ENCODE measurements around the gene SNRK.

SNRK gene

DNA sequence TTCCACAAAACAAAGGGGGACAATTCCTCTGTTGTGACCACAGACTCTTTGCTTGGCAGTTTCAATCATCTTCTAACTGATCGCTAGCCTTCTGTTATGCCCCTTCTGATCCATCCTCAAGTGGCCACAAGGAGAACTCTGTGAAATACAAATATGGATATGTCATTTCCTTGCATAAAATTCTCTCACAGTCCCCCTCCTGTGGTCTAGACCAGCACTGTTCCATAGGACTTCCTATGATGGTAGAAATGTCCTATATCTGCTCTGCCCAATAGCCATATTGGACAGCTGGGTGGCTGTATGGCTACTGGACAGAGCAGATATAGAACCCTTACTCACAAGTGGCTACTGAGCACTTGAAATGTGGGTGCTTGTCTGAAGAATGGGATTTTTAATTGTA lies 25.9 kb upstream of the SNRK start (continued):
- TF ChIP-seq ZNF548 (tag by site-specific recombination; IDR thresholded peaks at IDR 0.05) = no peak
- TF ChIP-seq ZNF324 (tag by site-specific recombination; IDR thresholded peaks at IDR 0.05) = no peak
- TF ChIP-seq, protein P1, sequence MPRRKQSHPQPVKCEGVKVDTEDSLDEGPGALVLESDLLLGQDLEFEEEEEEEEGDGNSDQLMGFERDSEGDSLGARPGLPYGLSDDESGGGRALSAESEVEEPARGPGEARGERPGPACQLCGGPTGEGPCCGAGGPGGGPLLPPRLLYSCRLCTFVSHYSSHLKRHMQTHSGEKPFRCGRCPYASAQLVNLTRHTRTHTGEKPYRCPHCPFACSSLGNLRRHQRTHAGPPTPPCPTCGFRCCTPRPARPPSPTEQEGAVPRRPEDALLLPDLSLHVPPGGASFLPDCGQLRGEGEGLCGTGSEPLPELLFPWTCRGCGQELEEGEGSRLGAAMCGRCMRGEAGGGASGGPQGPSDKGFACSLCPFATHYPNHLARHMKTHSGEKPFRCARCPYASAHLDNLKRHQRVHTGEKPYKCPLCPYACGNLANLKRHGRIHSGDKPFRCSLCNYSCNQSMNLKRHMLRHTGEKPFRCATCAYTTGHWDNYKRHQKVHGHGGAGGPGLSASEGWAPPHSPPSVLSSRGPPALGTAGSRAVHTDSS (tag by site-specific recombination; IDR thresholded peaks at IDR 0.05) = no peak
- no peak for TF ChIP-seq ZNF416 (tag by site-specific recombination; IDR thresholded peaks at IDR 0.05)
- TF ChIP-seq ZNF239 (tag by site-specific recombination; IDR thresholded peaks at IDR 0.05) = no peak
- TF ChIP-seq KLF16 (tag by site-specific recombination; IDR thresholded peaks at IDR 0.05) = no peak
- TF ChIP-seq ZFP69B (tag by site-specific recombination; IDR thresholded peaks at IDR 0.05) = no peak
- no peak for TF ChIP-seq ZNF112 (tag by site-specific recombination; IDR thresholded peaks at IDR 0.05)

DNA sequence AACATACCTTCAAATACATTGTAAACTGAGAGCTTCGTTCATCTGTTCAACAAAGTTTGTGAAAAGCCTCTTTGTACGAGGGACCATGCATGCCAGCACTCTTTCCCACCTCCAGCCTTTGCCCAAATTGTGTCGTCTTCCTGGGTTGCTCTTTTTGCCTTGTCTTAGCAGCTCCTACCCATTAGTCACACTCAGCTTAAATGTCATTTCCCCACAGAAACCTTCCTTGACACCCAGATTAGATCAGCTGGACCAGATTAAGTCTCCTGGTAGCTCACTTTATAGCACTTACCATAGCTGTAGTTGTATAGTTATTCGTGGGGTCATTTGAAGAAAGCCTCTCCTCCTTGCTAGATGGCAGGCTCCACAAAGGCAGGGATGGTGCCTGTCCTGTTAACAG lies 24.1 kb upstream of the SNRK start:
- H3K4me1 ChIP-seq (ENCODE audit: control insufficient read depth, insufficient read depth, low read length) = no peaks in the 10 kb centered on the region
- no peaks in the 10 kb centered on the region for H3K36me3 ChIP-seq (ENCODE audit: control insufficient read depth in 2 of 2, insufficient read depth in 1 of 2, low read length in 2 of 2)
- H3K9me3 ChIP-seq (ENCODE audit: control insufficient read depth, insufficient read depth, low read depth, low read length) = no peaks in the 10 kb centered on the region
- CTCF ChIA-PET = no interaction called here
- H3K4me3 ChIP-seq (ENCODE audit: low read depth, low read length) = no peak overlapping the region
- H3K27ac ChIP-seq (ENCODE audit: extremely low read depth, low read depth, low read length) = no peak overlapping the region
- TF ChIP-seq PRDM1 (tag by site-specific recombination; IDR thresholded peaks at IDR 0.05) (no peak), ZNF560 (tag by site-specific recombination; IDR thresholded peaks at IDR 0.05; ENCODE audit: borderline replicate concordance) (no peak)
- POLR2A ChIA-PET = no interaction called here

DNA sequence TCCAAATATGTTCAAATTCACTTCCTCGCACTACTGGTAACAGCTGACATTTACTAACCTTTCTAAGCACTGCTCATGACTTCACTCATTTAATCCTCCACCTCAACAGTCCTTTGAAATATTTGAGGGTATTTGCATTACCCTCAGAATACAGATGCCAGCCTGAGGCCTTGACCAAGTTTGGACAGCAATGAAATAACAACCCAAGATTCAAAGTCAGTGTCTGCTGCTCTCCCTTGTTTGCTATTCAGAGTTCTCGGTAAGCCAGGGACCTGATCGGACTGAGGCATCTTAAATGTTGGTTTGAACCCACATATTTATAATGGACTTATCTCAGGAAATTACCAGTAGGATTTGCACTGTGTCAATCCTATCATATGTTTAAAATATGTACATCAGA lies 19.9 kb upstream of the SNRK start:
- Histone ChIP-seq H3K4me1 (ENCODE audit: control insufficient read depth, insufficient read depth, low read length) (no peaks in the 10 kb centered on the region), H3K9me3 (ENCODE audit: control insufficient read depth, insufficient read depth, low read depth, low read length) (no peaks in the 10 kb centered on the region), H3K36me3 (ENCODE audit: control insufficient read depth in 2 of 2, insufficient read depth in 1 of 2, low read length in 2 of 2) (no peaks in the 10 kb centered on the region), H3K27ac (ENCODE audit: extremely low read depth, low read depth, low read length) (no peak overlapping the region), H3K4me3 (ENCODE audit: low read depth, low read length) (no peak overlapping the region)
- CTCF ChIA-PET = interaction anchor here (0.9 kb wide), 1 partner anchor 306 kb away, joined by 3 read pairs; no protein-coding TSS in a partner anchor
- POLR2A ChIA-PET = no interaction called here
- TF ChIP-seq ZFP37 (tag by site-specific recombination; IDR thresholded peaks at IDR 0.05) = no peak
- no peak for TF ChIP-seq TCF7L2 (IDR thresholded peaks at IDR 0.05; ENCODE audit: borderline replicate concordance, low read depth, low read length)
- no peak for TF ChIP-seq ZNF521 (tag by site-specific recombination; IDR thresholded peaks at IDR 0.05)
- TF ChIP-seq YY1 (tag by site-specific recombination; IDR thresholded peaks at IDR 0.05) = no peak
- TF ChIP-seq, protein P2, sequence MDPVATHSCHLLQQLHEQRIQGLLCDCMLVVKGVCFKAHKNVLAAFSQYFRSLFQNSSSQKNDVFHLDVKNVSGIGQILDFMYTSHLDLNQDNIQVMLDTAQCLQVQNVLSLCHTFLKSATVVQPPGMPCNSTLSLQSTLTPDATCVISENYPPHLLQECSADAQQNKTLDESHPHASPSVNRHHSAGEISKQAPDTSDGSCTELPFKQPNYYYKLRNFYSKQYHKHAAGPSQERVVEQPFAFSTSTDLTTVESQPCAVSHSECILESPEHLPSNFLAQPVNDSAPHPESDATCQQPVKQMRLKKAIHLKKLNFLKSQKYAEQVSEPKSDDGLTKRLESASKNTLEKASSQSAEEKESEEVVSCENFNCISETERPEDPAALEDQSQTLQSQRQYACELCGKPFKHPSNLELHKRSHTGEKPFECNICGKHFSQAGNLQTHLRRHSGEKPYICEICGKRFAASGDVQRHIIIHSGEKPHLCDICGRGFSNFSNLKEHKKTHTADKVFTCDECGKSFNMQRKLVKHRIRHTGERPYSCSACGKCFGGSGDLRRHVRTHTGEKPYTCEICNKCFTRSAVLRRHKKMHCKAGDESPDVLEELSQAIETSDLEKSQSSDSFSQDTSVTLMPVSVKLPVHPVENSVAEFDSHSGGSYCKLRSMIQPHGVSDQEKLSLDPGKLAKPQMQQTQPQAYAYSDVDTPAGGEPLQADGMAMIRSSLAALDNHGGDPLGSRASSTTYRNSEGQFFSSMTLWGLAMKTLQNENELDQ (tag by site-specific recombination; IDR thresholded peaks at IDR 0.05; ENCODE audit: low read depth) = no peak
- TF ChIP-seq, protein P3, sequence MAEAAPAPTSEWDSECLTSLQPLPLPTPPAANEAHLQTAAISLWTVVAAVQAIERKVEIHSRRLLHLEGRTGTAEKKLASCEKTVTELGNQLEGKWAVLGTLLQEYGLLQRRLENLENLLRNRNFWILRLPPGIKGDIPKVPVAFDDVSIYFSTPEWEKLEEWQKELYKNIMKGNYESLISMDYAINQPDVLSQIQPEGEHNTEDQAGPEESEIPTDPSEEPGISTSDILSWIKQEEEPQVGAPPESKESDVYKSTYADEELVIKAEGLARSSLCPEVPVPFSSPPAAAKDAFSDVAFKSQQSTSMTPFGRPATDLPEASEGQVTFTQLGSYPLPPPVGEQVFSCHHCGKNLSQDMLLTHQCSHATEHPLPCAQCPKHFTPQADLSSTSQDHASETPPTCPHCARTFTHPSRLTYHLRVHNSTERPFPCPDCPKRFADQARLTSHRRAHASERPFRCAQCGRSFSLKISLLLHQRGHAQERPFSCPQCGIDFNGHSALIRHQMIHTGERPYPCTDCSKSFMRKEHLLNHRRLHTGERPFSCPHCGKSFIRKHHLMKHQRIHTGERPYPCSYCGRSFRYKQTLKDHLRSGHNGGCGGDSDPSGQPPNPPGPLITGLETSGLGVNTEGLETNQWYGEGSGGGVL (tag by site-specific recombination; IDR thresholded peaks at IDR 0.05) = no peak
- TF ChIP-seq SP3 (tag by site-specific recombination; IDR thresholded peaks at IDR 0.05) = no peak
- TF ChIP-seq, protein P4, sequence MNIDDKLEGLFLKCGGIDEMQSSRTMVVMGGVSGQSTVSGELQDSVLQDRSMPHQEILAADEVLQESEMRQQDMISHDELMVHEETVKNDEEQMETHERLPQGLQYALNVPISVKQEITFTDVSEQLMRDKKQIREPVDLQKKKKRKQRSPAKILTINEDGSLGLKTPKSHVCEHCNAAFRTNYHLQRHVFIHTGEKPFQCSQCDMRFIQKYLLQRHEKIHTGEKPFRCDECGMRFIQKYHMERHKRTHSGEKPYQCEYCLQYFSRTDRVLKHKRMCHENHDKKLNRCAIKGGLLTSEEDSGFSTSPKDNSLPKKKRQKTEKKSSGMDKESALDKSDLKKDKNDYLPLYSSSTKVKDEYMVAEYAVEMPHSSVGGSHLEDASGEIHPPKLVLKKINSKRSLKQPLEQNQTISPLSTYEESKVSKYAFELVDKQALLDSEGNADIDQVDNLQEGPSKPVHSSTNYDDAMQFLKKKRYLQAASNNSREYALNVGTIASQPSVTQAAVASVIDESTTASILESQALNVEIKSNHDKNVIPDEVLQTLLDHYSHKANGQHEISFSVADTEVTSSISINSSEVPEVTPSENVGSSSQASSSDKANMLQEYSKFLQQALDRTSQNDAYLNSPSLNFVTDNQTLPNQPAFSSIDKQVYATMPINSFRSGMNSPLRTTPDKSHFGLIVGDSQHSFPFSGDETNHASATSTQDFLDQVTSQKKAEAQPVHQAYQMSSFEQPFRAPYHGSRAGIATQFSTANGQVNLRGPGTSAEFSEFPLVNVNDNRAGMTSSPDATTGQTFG (tag by site-specific recombination; IDR thresholded peaks at IDR 0.05; ENCODE audit: borderline replicate concordance) = no peak
- no peak for TF ChIP-seq ZNF214 (tag by site-specific recombination; IDR thresholded peaks at IDR 0.05; ENCODE audit: borderline replicate concordance)
- TF ChIP-seq ZNF48 (tag by site-specific recombination; IDR thresholded peaks at IDR 0.05) = no peak
- TF ChIP-seq ZNF37A (tag by site-specific recombination; IDR thresholded peaks at IDR 0.05) = no peak
- TF ChIP-seq SP2 (tag by site-specific recombination; IDR thresholded peaks at IDR 0.05) = no peak
- no peak for TF ChIP-seq ZNF837 (tag by site-specific recombination; IDR thresholded peaks at IDR 0.05)
- no peak for TF ChIP-seq ZNF664 (tag by site-specific recombination; IDR thresholded peaks at IDR 0.05)
- TF ChIP-seq FEZF1 (tag by site-specific recombination; IDR thresholded peaks at IDR 0.05) = no peak
- TF ChIP-seq, protein P5, sequence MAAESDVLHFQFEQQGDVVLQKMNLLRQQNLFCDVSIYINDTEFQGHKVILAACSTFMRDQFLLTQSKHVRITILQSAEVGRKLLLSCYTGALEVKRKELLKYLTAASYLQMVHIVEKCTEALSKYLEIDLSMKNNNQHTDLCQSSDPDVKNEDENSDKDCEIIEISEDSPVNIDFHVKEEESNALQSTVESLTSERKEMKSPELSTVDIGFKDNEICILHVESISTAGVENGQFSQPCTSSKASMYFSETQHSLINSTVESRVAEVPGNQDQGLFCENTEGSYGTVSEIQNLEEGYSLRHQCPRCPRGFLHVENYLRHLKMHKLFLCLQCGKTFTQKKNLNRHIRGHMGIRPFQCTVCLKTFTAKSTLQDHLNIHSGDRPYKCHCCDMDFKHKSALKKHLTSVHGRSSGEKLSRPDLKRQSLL (tag by site-specific recombination; IDR thresholded peaks at IDR 0.05) = no peak

Measured in HEK293 (cell line).